ENCODE measurements around the gene PIGU.
"Not testable (repeated sequence)": the region's sequence is repeated elsewhere in the genome, so short reads cannot be mapped to it uniquely, and the experiment has no call there.

PIGU gene

DNA sequence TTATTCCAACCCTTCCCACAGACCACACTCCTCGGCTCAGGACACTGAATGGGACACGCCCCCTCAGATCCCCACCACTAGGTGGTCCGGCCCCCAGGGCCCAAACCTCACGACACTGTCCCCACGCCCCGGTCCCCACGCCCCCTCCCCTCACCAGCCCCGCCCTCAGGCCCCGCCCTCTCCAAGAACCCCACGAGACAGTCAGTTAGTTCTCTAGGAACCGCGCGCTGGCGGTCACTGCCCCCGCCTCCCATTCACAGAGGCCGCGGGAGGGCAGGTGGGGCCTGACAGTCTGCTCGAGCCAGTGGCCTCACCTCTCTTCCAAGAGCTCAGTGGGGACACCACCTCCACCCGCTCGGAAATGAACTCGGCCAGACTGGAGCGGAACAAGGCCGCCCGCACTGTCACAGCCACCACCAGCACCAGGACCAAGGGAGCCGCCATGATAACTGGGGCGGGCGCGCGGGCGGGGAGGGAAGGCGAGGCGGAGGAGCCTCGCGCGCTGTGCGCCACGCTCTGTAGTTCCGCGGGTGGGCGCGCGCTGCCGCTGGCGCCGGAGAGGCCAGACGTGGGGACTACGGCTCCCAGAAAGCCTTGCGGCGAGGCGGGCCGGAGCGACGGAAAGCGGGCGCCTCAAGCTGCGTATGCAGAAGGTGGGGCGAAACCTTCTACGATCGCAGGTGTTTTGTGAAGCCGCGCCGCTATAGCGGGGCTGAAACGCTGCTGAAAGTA, at the start of gene PIGU:
Gene PIGU (minus strand): TSS at position 451 of the 732 bp plus-strand sequence. CDS start 7 bp downstream, at position 444.
- Histone ChIP-seq H3K9ac (ENCODE audit: low read length) (peak within 1 kb of the TSS; percentile 45), H3K4me1 (ENCODE audit: control insufficient read depth, insufficient read depth, low read length) (peaks cover 4% of the 10 kb centered on the region), H3K36me3 (ENCODE audit: control insufficient read depth, insufficient read depth, low read length) (no peaks in the 10 kb centered on the region), H3K27ac (ENCODE audit: low read depth, low read length) (peak within 1 kb of the TSS; percentile 71), H3K4me3 (ENCODE audit: low read length) (peak within 1 kb of the TSS; percentile 78), H3K27me3 (ENCODE audit: control insufficient read depth, insufficient read depth, low read length) (no peaks in the 10 kb centered on the region)

- Histone ChIP-seq H3K4me3 (ENCODE audit: low read length) (no peak overlapping the region), H3K4me1 (ENCODE audit: control insufficient read depth, insufficient read depth, low read length) (no peaks in the 10 kb centered on the region), H3K9ac (ENCODE audit: low read length) (no peak overlapping the region), H3K27me3 (ENCODE audit: control insufficient read depth, insufficient read depth, low read length) (no peaks in the 10 kb centered on the region), H3K36me3 (ENCODE audit: control insufficient read depth, insufficient read depth, low read length) (peaks cover 3% of the 10 kb centered on the region), H3K27ac (ENCODE audit: low read depth, low read length) (no peak overlapping the region)
Observed at GRCh38 chr20:34724172-34724571, 47.3 kb upstream of the PIGU start.

DNA sequence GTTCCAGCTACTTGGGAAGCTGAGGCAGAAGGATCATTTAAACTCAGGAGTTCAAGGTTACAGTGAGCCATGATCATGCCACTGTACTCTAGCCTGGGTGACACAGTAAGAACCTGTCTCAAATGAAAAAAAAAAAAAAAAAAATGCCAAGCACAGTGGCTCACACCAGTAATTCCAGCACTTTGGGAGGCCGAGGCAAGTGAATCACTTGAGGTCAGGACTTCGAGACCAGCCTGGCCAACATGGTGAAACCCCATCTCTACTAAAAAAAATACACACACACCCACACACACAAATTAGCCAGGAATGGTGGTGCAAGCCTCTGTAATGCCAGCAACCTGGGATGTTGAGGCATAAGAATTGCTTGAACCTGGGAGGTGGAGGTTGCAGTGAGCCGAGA, 45.7 kb upstream of the PIGU start:
- not testable (repeated sequence) for H3K27ac ChIP-seq (ENCODE audit: low read depth, low read length); H3K4me1 ChIP-seq (ENCODE audit: control insufficient read depth, insufficient read depth, low read length); H3K9ac ChIP-seq (ENCODE audit: low read length); H3K4me3 ChIP-seq (ENCODE audit: low read length); H3K27me3 ChIP-seq (ENCODE audit: control insufficient read depth, insufficient read depth, low read length); H3K36me3 ChIP-seq (ENCODE audit: control insufficient read depth, insufficient read depth, low read length)

DNA sequence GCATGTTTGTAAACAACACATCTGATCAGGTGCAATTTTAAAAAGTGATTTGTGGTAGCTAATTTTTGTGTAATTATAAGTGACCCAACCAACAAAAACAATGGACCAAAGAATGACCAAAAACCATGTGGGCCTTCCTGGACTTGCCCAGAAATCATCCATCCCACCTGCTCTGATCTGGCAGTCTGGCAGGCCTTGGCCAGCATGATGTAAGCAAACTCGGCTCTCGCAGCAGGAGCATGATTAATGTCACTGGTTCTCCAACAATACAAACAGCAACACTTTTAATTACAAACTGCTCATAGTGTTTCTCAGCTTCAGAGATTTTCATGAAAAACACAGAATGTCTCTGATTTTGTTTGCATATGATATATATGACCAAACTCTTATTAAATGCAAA, 43.4 kb upstream of the PIGU start:
- no peak overlapping the region for H3K4me3 ChIP-seq (ENCODE audit: low read length)
- H3K27me3 ChIP-seq (ENCODE audit: control insufficient read depth, insufficient read depth, low read length) = no peaks in the 10 kb centered on the region
- H3K4me1 ChIP-seq (ENCODE audit: control insufficient read depth, insufficient read depth, low read length) = no peaks in the 10 kb centered on the region
- H3K27ac ChIP-seq (ENCODE audit: low read depth, low read length) = no peak overlapping the region
- H3K36me3 ChIP-seq (ENCODE audit: control insufficient read depth, insufficient read depth, low read length) = peaks cover 1% of the 10 kb centered on the region
- no peak overlapping the region for H3K9ac ChIP-seq (ENCODE audit: low read length)

- not testable (repeated sequence) for H3K4me3 ChIP-seq (ENCODE audit: low read length); H3K9ac ChIP-seq (ENCODE audit: low read length); H3K27me3 ChIP-seq (ENCODE audit: control insufficient read depth, insufficient read depth, low read length); H3K36me3 ChIP-seq (ENCODE audit: control insufficient read depth, insufficient read depth, low read length); H3K27ac ChIP-seq (ENCODE audit: low read depth, low read length); H3K4me1 ChIP-seq (ENCODE audit: control insufficient read depth, insufficient read depth, low read length)
Observed at GRCh38 chr20:34719242-34720017, 42.5 kb upstream of the PIGU start.

- no peak overlapping the region for H3K9ac ChIP-seq (ENCODE audit: low read length)
- H3K36me3 ChIP-seq (ENCODE audit: control insufficient read depth, insufficient read depth, low read length) = peaks cover 16% of the 10 kb centered on the region
- H3K4me1 ChIP-seq (ENCODE audit: control insufficient read depth, insufficient read depth, low read length) = no peaks in the 10 kb centered on the region
- no peaks in the 10 kb centered on the region for H3K27me3 ChIP-seq (ENCODE audit: control insufficient read depth, insufficient read depth, low read length)
- no peak overlapping the region for H3K4me3 ChIP-seq (ENCODE audit: low read length)
- no peak overlapping the region for H3K27ac ChIP-seq (ENCODE audit: low read depth, low read length)
Observed at GRCh38 chr20:34717230-34718095, 40.6 kb upstream of the PIGU start.

GRCh38 chr20:34716921-34717229, 40.0 kb upstream of the PIGU start:
- no peaks in the 10 kb centered on the region for H3K4me1 ChIP-seq (ENCODE audit: control insufficient read depth, insufficient read depth, low read length)
- no peak overlapping the region for H3K9ac ChIP-seq (ENCODE audit: low read length)
- peaks cover 17% of the 10 kb centered on the region for H3K36me3 ChIP-seq (ENCODE audit: control insufficient read depth, insufficient read depth, low read length)
- no peak overlapping the region for H3K27ac ChIP-seq (ENCODE audit: low read depth, low read length)
- no peak overlapping the region for H3K4me3 ChIP-seq (ENCODE audit: low read length)
- H3K27me3 ChIP-seq (ENCODE audit: control insufficient read depth, insufficient read depth, low read length) = no peaks in the 10 kb centered on the region

- H3K27ac ChIP-seq (ENCODE audit: low read depth, low read length) = no peak overlapping the region
- peaks cover 3% of the 10 kb centered on the region for H3K4me1 ChIP-seq (ENCODE audit: control insufficient read depth, insufficient read depth, low read length)
- H3K9ac ChIP-seq (ENCODE audit: low read length) = peak overlapping the region; percentile 35
- no peak overlapping the region for H3K4me3 ChIP-seq (ENCODE audit: low read length)
- peaks cover 28% of the 10 kb centered on the region for H3K36me3 ChIP-seq (ENCODE audit: control insufficient read depth, insufficient read depth, low read length)
- no peaks in the 10 kb centered on the region for H3K27me3 ChIP-seq (ENCODE audit: control insufficient read depth, insufficient read depth, low read length)
Observed at GRCh38 chr20:34715384-34715783, 38.5 kb upstream of the PIGU start.

DNA sequence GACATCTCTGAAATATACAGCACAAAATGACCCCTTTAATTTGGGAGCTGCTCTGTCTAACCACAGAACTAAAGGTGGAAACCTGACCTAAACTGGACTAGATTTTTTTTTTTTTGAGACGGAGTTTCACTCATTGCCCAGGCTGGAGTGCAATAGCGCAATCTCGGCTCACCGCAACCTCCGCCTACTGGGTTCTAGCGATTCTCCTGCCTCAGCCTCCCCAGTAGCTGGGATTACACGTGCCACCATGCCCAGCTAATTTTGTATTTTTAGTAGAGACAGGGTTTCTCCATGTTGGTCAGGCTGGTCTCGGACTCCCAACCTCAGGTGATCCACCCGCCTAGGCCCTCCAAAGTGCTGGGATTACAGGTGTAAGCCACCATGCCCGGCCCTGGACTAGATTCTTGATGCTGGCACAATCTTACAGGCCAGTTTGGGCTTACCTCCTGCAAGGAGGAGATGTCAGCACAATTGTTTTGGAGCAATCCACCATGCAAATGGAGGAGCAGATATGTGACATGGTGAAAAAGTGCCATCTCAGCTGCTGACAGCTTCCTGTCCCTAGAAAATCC, 37.1 kb upstream of the PIGU start:
- peaks cover 28% of the 10 kb centered on the region for H3K36me3 ChIP-seq (ENCODE audit: control insufficient read depth, insufficient read depth, low read length)
- H3K27ac ChIP-seq (ENCODE audit: low read depth, low read length); H3K27me3 ChIP-seq (ENCODE audit: control insufficient read depth, insufficient read depth, low read length); H3K4me1 ChIP-seq (ENCODE audit: control insufficient read depth, insufficient read depth, low read length); H3K4me3 ChIP-seq (ENCODE audit: low read length); H3K9ac ChIP-seq (ENCODE audit: low read length): not testable (repeated sequence)

DNA sequence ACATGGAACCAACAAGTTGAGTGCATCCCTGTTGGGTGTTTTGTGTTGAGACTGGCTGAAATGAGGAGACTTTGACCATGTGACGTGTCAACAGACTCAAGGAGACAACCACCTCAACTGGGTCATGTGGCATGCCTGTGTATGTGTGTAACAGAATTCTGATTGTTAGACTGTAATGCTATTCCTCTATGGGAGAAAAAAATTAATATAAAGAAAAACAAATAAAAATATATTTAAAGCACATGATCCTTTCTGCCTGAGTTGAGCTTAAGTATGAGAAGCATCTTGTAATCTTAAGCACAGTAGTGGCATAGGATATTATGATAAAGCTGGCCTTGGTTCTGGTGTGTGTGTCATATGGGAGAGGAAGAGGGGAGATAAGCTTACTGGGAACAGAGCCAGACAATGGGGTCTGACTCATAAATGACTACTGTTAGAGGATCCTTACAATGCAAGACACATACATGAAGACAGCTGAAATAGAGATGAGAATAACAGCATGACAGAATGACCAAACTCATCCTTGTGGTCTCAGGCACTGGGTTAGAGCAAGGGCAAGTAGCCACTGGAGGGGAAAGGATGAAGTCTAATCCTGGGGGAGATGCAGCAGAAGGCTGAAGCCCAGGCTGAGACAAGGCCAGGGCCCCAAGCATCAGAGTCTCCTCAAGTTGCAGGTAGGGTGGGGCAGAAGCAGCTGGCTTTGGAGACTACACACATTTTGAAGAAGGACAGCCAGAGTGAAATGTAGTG, 36.5 kb upstream of the PIGU start:
- H3K27me3 ChIP-seq (ENCODE audit: control insufficient read depth, insufficient read depth, low read length) = no peaks in the 10 kb centered on the region
- H3K36me3 ChIP-seq (ENCODE audit: control insufficient read depth, insufficient read depth, low read length) = peaks cover 28% of the 10 kb centered on the region

GRCh38 chr20:34712525-34713192, 35.8 kb upstream of the PIGU start:
- no peak overlapping the region for H3K4me3 ChIP-seq (ENCODE audit: low read length)
- H3K27ac ChIP-seq (ENCODE audit: low read depth, low read length) = no peak overlapping the region
- peaks cover 28% of the 10 kb centered on the region for H3K36me3 ChIP-seq (ENCODE audit: control insufficient read depth, insufficient read depth, low read length)
- peaks cover 7% of the 10 kb centered on the region for H3K4me1 ChIP-seq (ENCODE audit: control insufficient read depth, insufficient read depth, low read length)
- no peak overlapping the region for H3K9ac ChIP-seq (ENCODE audit: low read length)
- H3K27me3 ChIP-seq (ENCODE audit: control insufficient read depth, insufficient read depth, low read length) = no peaks in the 10 kb centered on the region

More for the DNA sequence above, 36.5 kb upstream of the PIGU start:
- Histone ChIP-seq H3K9ac (ENCODE audit: low read length) (no peak overlapping the region), H3K4me3 (ENCODE audit: low read length) (no peak overlapping the region), H3K27ac (ENCODE audit: low read depth, low read length) (no peak overlapping the region), H3K4me1 (ENCODE audit: control insufficient read depth, insufficient read depth, low read length) (peaks cover 7% of the 10 kb centered on the region)
